Measurements from ENCODE around the gene RPL36AL.

DNA sequence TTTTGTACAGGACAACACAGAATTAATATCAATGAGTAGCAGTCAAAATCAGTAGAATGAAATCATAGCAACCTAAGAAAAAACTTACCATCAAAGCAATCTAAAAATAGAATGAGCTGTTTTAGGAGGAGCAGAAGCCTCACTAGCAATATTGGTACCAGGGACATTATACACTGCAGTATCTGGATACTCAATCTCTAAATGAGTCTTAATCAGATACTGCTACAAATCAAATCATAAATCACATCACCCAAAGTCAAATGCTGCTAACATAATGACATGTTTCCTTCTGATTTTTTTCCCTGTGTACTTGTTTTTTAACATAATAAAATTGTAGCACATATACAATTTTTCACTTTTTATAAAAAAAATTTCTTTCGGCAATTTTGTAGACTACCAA is 42.3 kb downstream of the RPL36AL start:
- TF ChIP-seq CTCF (IDR thresholded peaks at IDR 0.05): no peak
- TF ChIP-seq POLR2A (IDR thresholded peaks at IDR 0.05): no peak
